NK-92 (cell line): Measurements from ENCODE around the gene TAF11L10.
"Not testable (repeated sequence)": the region's sequence is repeated elsewhere in the genome, so short reads cannot be mapped to it uniquely, and the experiment has no call there.

ENCODE experiments used
- DNase-seq: peaks from one replicate; lab custom pipeline; 2025; ENCODE audit not compliant: unreplicated experiment; lab: John Stamatoyannopoulos, UW

The TAF11L10 gene

DNA sequence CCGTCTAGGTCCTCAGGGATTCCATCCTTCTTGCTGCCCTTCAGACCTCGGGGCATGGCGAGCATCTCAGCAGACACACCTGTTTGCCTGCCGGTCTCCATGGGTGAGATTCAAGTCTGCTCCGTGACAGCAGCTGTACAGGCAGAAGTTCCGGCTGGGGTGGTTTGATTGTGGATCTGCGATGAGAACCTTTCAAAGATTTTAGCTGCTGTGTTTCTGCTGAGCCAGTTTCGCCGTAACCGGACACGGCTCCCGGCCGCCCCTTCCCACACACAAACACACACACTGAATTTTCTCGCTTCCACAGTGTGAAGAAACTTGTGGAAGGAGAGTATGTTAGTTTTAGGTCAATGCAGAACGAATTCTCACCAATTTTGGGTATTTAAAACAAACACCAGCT lies at the start of gene TAF11L10:
Gene TAF11L10 (minus strand): TSS at position 101 of the 400 bp plus-strand sequence.
- not testable (repeated sequence) for DNase-seq

DNA sequence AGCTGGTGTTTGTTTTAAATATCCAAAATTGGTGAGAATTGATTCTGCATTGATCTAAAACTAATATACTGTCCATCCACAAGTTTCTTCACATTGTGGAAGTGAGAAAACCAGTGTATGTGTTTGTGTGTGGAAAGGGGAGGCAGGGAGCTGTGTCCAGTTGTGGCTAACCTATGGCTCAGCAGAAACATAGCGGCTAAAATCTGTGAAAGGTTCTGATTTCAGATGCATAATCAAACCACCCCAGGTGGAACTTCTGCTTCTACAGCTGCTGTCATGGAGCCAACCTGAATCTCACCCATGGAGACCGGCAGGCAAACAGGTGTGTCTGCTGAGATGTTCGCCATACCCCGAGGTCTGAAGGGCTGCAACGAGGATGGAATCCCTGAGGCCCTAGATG lies 36.5 kb upstream of the TAF11L10 start, which contains the start of gene TAF11L14:
Gene TAF11L14 (plus strand): TSS at position 301 of the 400 bp plus-strand sequence.
- no peak for DNase-seq

DNA sequence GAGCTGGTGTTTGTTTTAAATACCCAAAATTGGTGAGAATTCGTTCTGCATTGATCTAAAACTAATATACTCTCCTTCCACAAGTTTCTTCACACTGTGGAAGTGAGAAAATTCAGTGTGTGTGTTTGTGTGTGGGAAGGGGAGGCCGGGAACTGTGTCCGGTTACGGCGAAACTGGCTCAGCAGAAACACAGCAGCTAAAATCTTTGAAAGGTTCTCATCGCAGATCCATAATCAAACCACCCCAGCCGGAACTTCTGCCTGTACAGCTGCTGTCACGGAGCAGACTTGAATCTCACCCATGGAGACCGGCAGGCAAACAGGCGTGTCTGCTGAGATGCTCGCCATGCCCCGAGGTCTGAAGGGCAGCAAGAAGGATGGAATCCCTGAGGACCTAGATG lies 34.2 kb upstream of the TAF11L10 start, which contains the start of gene TAF11L13:
Gene TAF11L13 (plus strand): TSS at position 301 of the 400 bp plus-strand sequence.
- DNase-seq = not testable (repeated sequence)

DNA sequence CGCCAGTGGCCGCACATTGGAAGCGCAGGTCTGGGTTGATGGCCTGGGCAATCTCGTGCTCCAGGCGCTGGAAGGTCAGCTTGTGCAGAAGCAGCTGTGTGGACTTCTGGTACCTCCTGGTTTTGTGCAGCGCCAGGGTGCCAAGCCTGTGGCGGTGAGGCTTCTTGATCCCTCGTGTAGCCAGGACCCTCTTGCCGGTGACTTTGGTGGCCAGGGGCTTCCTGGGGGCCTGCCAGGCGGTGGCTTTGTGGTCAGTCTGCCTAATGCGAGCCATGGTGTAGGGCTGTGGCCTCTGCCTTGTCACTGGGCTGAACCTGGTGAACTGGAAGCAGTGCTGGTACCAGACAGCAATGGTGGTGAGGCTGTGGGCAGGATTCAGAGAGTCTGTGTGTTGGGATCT lies 28.1 kb upstream of the TAF11L10 start:
- no peak for DNase-seq

DNA sequence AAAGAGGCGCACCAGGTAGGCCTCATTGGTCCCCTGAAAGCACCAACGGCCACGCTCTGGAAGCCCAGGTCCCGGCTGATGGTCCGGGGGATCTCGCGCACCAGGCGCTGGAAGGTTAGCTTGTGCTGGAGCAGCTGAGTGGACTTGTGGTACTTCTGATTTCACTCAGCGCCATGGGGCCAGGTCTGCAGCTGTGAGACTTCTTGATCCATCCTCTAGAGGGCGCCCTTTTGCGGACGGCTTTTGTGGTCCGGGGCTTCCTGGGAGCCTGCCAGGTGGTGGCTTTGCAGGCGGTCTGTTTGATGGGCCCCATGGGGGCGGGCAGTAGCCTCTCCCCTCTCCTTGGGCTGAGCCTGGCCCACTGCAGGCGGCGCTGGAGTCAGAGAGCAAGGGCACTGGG lies 23.0 kb upstream of the TAF11L10 start:
- no peak for DNase-seq

- DNase-seq = no peak
These were observed 21.7 kb upstream of the TAF11L10 start for GRCh38 chr5:17619354-17619753.

DNA sequence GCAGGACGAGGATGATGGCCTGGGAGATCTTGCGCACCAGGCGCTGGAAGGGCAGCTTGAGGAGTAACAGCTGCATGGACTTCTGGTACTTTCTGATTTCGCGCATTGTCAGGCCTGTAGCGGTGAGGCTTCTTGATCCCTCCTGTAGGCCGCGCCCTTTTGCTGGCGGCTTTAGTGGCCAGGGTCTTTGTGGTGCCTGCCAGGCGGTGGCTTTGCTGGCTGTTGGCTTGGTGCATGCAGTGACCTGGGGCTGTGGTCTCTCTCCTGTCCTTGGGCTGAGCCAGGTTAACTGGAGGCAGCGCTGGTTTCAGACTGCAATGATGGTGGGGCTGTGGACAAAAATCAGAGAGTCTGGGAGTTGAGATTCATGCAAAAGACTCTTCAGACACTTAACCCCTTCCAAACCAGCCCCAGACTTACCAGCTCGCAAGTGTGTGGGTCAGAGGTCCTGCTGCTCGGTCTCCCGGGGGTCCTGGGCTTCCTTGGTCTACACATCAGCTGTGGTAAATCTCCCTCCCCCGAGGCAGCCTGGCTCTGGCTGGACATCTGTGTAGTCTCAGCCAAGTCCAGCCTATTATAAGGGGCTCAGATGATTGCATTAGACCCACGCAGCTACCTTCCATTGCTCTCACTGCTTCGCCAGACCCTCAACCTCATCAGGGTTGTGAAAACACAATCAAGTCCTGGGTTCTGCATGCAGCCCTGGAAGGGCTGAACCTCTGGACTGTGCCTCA lies 17.4 kb upstream of the TAF11L10 start:
- DNase-seq = no peak

DNA sequence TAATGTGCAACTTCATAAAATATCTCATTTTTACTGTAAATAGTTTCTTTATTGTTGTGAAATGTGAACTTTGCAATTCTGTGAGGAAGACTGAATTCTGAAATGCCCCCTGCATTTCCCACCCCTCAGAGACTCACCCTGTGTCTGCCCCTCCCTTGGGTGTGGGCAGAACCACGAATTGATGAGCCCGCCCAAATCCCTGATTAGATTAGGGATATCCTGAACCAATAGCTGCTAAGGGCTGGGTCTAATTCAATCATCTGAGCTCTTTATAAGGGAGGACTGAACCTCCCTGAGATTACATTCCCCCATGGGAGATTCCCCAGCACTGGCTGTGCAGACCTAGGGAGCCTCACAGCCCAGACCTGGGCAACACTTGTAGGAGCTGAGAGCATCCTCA lies 12.5 kb upstream of the TAF11L10 start, which contains the start of gene TAF11L12:
Gene TAF11L12 (plus strand): TSS at position 301 of the 400 bp plus-strand sequence.
- DNase-seq = not testable (repeated sequence)

DNA sequence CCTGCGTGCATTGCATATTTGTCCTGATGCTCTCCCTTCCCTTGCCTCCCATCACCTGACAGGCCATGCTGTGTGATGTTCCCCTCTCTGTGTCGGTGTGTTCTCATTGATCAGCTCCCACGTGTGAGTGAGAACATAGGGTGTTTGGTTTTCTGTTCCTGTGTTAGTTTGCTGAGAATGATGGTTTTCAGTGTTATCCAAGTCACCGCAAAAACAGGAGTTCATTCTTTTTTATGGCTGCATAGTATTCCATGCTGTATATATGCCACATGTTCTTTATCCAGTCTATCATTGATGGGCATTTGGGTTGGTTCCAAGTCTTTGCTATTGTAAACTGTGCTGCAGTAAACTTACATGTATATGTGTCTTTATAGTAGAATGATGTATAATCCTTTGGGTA lies 9.8 kb upstream of the TAF11L10 start:
- not testable (repeated sequence) for DNase-seq

DNA sequence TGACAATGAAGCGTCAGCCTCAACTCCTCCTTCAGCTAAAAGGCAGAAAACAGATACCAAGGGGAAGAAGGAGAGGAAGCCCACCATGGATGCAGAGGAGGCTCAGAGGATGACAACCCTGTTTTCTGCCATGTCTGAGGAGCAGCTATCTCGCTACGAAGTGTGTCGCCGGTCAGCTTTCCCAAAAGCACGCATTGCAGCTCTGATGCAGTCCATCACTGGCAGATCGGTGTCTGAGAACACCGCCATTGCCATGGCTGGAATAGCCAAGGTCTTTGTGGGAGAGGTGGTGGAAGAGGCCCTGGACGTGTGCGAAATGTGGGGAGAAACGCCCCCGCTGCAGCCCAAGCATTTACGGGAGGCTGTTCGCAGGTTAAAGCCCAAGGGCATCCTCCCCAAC lies 7.3 kb upstream of the TAF11L10 start:
- DNase-seq = no peak

DNA sequence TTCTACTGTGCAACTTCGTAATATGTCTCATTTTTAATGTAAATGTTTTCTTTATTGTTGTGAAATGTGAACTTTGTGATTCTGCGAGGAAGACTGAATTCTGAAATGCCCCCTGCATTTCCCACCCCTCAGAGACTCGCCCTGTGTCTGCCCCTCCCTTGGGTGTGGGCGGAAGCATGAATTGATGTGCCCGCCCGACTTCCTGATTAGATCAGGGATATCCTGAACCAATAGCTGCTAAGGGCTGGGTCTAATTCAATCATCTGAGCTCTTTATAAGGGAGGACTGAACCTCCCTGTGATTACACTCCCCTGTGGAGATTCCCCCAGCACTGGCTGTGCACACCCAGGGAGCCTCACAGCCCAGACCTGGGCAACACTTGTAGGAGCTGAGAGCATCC lies 6.3 kb upstream of the TAF11L10 start, which contains the start of gene TAF11L11:
Gene TAF11L11 (plus strand): TSS at position 304 of the 400 bp plus-strand sequence.
- DNase-seq = not testable (repeated sequence)

- DNase-seq = not testable (repeated sequence)
These were observed 3.4 kb downstream of the TAF11L10 start, which contains the start of gene TAF11L9 for GRCh38 chr5:17594255-17594654. TAF11L9 (minus strand) TSS chr5:17594394.

DNA sequence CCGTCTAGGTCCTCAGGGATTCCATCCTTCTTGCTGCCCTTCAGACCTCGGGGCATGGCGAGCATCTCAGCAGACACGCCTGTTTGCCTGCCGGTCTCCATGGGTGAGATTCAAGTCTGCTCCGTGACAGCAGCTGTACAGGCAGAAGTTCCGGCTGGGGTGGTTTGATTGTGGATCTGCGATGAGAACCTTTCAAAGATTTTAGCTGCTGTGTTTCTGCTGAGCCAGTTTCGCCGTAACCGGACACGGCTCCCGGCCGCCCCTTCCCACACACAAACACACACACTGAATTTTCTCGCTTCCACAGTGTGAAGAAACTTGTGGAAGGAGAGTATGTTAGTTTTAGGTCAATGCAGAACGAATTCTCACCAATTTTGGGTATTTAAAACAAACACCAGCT lies 6.8 kb downstream of the TAF11L10 start, which contains the start of gene TAF11L8:
Gene TAF11L8 (minus strand): TSS at position 101 of the 400 bp plus-strand sequence.
- DNase-seq = not testable (repeated sequence)

DNA sequence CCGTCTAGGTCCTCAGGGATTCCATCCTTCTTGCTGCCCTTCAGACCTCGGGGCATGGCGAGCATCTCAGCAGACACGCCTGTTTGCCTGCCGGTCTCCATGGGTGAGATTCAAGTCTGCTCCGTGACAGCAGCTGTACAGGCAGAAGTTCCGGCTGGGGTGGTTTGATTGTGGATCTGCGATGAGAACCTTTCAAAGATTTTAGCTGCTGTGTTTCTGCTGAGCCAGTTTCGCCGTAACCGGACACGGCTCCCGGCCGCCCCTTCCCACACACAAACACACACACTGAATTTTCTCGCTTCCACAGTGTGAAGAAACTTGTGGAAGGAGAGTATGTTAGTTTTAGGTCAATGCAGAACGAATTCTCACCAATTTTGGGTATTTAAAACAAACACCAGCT lies 12.0 kb downstream of the TAF11L10 start, which contains the start of gene TAF11L7:
Gene TAF11L7 (minus strand): TSS at position 101 of the 400 bp plus-strand sequence.
- DNase-seq = not testable (repeated sequence)
